Keratinocyte (primary cell): ENCODE results near the gene VCAN. TPM values are rescaled to one million over a fixed set of nuclear protein-coding genes. Genes with fewer than 3 reads are reported as not detected.

Experiments used
- DNase-seq: peaks from one replicate; pipeline ENCODE4 v3.0.0-alpha.2; 2011; ENCODE audit warnings: low read depth, missing footprints, low spot score
- FAIRE-seq: peaks from 2 replicates; lab custom pipeline; 2011; peaks lifted over from hg19 to GRCh38; lab: Jason Lieb, UNC
- H2AFZ ChIP-seq: 2 replicates; pipeline ENCODE4 v1.6.0; 2012; ENCODE audit warnings: low read length, control low read depth, inconsistent platforms; ENCODE audit not compliant: control insufficient read depth
- H3K27ac ChIP-seq: 2 replicates; pipeline ENCODE4 v1.5.1; 2011; ENCODE audit warnings: low read length; ENCODE audit not compliant: control insufficient read depth, insufficient read depth
- H3K27me3 ChIP-seq: 3 replicates; pipeline ENCODE4 v1.6.0; 2011; ENCODE audit warnings: low read length; ENCODE audit not compliant: control insufficient read depth, insufficient read depth; ENCODE audit errors: extremely low read depth
- H3K36me3 ChIP-seq, 2 experiments: 2 replicates in 1 of 2; 3 replicates in 1 of 2; pipeline ENCODE4 v1.5.1; 2011; ENCODE audit warnings: low read length in 2 of 2, mild to moderate bottlenecking in 1 of 2; ENCODE audit not compliant: control insufficient read depth in 2 of 2, insufficient read depth in 2 of 2; ENCODE audit errors: extremely low read depth in 1 of 2
- H3K4me1 ChIP-seq: 3 replicates; pipeline ENCODE4 v1.5.1; 2011; ENCODE audit warnings: low read length; ENCODE audit not compliant: control insufficient read depth, insufficient read depth; ENCODE audit errors: extremely low read depth
- H3K4me2 ChIP-seq: 3 replicates; pipeline ENCODE4 v1.6.0; 2011; ENCODE audit warnings: low read depth, low read length; ENCODE audit not compliant: control insufficient read depth, insufficient read depth; ENCODE audit errors: extremely low read depth
- H3K4me3 ChIP-seq, 3 experiments: fragments of 200-600 bp in 1 of 3; sonication (generic) in 1 of 3; 2 replicates in 2 of 3; 3 replicates in 1 of 3; pipeline ENCODE4 v1.5.1; 2011 to 2016; ENCODE audit warnings: low read length in 3 of 3, mild to moderate bottlenecking in 3 of 3, control low read depth in 2 of 3, inconsistent platforms in 1 of 3, low read depth in 1 of 3, mixed read lengths in 1 of 3, mixed run types in 1 of 3, moderate library complexity in 1 of 3; ENCODE audit not compliant: control insufficient read depth in 2 of 3, insufficient read depth in 2 of 3; ENCODE audit errors: extremely low read depth in 1 of 3
- H3K79me2 ChIP-seq: 2 replicates; pipeline ENCODE4 v1.6.0; 2012; ENCODE audit warnings: low read length; ENCODE audit not compliant: control insufficient read depth, insufficient read depth
- H3K9ac ChIP-seq: 3 replicates; pipeline ENCODE4 v1.6.0; 2011; ENCODE audit warnings: low read length; ENCODE audit not compliant: control insufficient read depth, insufficient read depth; ENCODE audit errors: extremely low read depth
- H3K9me1 ChIP-seq: 3 replicates; pipeline ENCODE4 v1.6.0; 2011; ENCODE audit warnings: low read length; ENCODE audit not compliant: control insufficient read depth, insufficient read depth; ENCODE audit errors: extremely low read depth
- H3K9me3 ChIP-seq: 2 replicates; pipeline ENCODE4 v1.5.1; 2012; ENCODE audit warnings: low read depth, low read length; ENCODE audit not compliant: control insufficient read depth
- H4K20me1 ChIP-seq: 3 replicates; pipeline ENCODE4 v1.6.0; 2011; ENCODE audit warnings: low read length; ENCODE audit not compliant: control insufficient read depth, insufficient read depth; ENCODE audit errors: extremely low read depth
- CTCF ChIP-seq, 3 experiments: IDR thresholded peaks in 1 of 3; conservative IDR thresholded peaks in 1 of 3; optimal IDR thresholded peaks in 1 of 3; 2 replicates in 2 of 3; 3 replicates in 1 of 3; pipeline versions ENCODE3 to v1.5.1; 2011; ENCODE audit warnings: low read length in 3 of 3, mild to moderate bottlenecking in 3 of 3, moderate library complexity in 2 of 3, control low read depth in 1 of 3, inconsistent platforms in 1 of 3; ENCODE audit not compliant: insufficient read depth in 2 of 3; ENCODE audit errors: extremely low read depth in 1 of 3
- EZH2 ChIP-seq: IDR thresholded peaks from one replicate; pipeline ENCODE4 v1.6.1; 2012; ENCODE audit warnings: inconsistent platforms, mild to moderate bottlenecking, low read length, moderate library complexity
- dilution Hi-C: fragments of 300-500 bp; cut with MboI; formaldehyde crosslinking; loops from one replicate; pipeline ENCODE4 v1.7.0; 2020; ENCODE audit warnings: low sequenced_read_pairs; ENCODE audit not compliant: extremely low pct_ligation_motif_present
- polyA plus RNA-seq, 5 experiments: library from polyadenylated mRNA; depleted of rRNA in 3 of 5; stranded (reverse) in 3 of 5; stranded (forward) in 1 of 5; unstranded in 1 of 5; fragments of >200 nt; gene quantifications; 1 replicate in 1 of 5; 2 replicates in 3 of 5; 3 replicates in 1 of 5; pipeline versions ENCODE4 v1.2.1 to v1.2.3, GENCODE V29; 2011 to 2012; ENCODE audit warnings: missing spikeins in 2 of 5, low read depth in 1 of 5, low replicate concordance in 1 of 5

Gene VCAN
- polyA plus RNA-seq, 1 donor (not counting 4 experiments of a cell fraction or from before 2014, with no cell fraction given), result 1.9 TPM

- DNase-seq (no peak), FAIRE-seq (no peak)
- H3K9ac ChIP-seq, result no peak overlapping the region
- H3K9me1 ChIP-seq, result no peaks in the 10 kb centered on the region
- H3K4me1 ChIP-seq, result no peaks in the 10 kb centered on the region
- H3K79me2 ChIP-seq, result no peaks in the 10 kb centered on the region
- no peak overlapping the region for H3K4me2 ChIP-seq
- dilution Hi-C loops, result no loop called here
- no peak overlapping the region for H3K27ac ChIP-seq
- H3K27me3 ChIP-seq, result no peaks in the 10 kb centered on the region
- no peak overlapping the region for H3K4me3 ChIP-seq
- H3K36me3 ChIP-seq, result no peaks in the 10 kb centered on the region
- TF ChIP-seq EZH2, result no peak
- TF ChIP-seq CTCF (optimal IDR thresholded peaks at IDR 0.05 in 1 of 3, IDR thresholded peaks at IDR 0.05 in 1 of 3, conservative IDR thresholded peaks at IDR 0.05 in 1 of 3; ENCODE audit: extremely low read depth in 1 of 3, insufficient read depth in 2 of 3, low read length in 3 of 3), result no peak
- no peak overlapping the region for H2AFZ ChIP-seq
- no peaks in the 10 kb centered on the region for H3K9me3 ChIP-seq
- H4K20me1 ChIP-seq, result no peaks in the 10 kb centered on the region
Observed at GRCh38 chr5:83498585-83498984, 27.0 kb downstream of the VCAN start.

- TF ChIP-seq EZH2 (no peak), CTCF (optimal IDR thresholded peaks at IDR 0.05 in 1 of 3, IDR thresholded peaks at IDR 0.05 in 1 of 3, conservative IDR thresholded peaks at IDR 0.05 in 1 of 3; ENCODE audit: extremely low read depth in 1 of 3, insufficient read depth in 2 of 3, low read length in 3 of 3) (no peak)
- H3K4me1 ChIP-seq, result no peaks in the 10 kb centered on the region
- H3K4me2 ChIP-seq, result no peak overlapping the region
- H3K36me3 ChIP-seq, result no peaks in the 10 kb centered on the region
- dilution Hi-C loops, result no loop called here
- H2AFZ ChIP-seq, result no peak overlapping the region
- no peak overlapping the region for H3K9ac ChIP-seq
- H4K20me1 ChIP-seq, result no peaks in the 10 kb centered on the region
- no peak overlapping the region for H3K27ac ChIP-seq
- no peak for DNase-seq
- no peaks in the 10 kb centered on the region for H3K9me1 ChIP-seq
- H3K9me3 ChIP-seq, result no peaks in the 10 kb centered on the region
- H3K79me2 ChIP-seq, result no peaks in the 10 kb centered on the region
- H3K27me3 ChIP-seq, result no peaks in the 10 kb centered on the region
- FAIRE-seq, result no peak
- no peak overlapping the region for H3K4me3 ChIP-seq
Observed at GRCh38 chr5:83503662-83504061, 32.1 kb downstream of the VCAN start.
